ENCODE data around the gene PCBP3. TPM values are rescaled to one million over a fixed set of nuclear protein-coding genes. Genes with fewer than 3 reads are reported as not detected.

Gene PCBP3
- total and polyA plus RNA-seq, 2 donors (not counting 3 experiments of a cell fraction or from before 2014, with no cell fraction given), result 0.06 to 1.1 TPM

DNA sequence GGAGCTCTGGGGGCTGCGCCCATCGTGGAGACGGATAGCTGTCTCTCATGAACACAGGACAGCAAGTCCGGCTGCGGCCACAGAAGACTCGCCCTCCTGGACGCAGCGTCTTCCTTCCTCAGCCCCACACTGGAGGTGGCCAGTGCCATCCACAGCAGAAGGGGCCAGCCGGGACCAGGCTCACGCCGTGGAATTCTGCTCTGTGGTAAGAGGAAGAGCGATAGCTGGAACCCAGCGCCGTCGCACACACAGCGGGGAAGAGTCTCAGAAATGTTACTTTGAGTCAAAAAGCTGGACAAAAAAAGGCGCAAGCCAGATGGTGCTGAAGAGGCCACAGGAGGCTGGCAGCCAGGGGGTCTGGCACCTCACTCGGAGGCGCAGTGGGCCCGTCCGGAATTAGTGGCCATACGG is 224.2 kb downstream of the PCBP3 start:
- H3K4me1 ChIP-seq (ENCODE audit: control insufficient read depth, extremely low read depth, insufficient read depth, low read length), result no peaks in the 10 kb centered on the region

GRCh38 chr21:45868086-45868485 is 224.6 kb downstream of the PCBP3 start:
- POLR2A ChIA-PET, result no interaction called here
- no peak overlapping the region for H3K4me3 ChIP-seq (replicated peaks in 1 of 3; ENCODE audit: insufficient read depth in 1 of 3, low read depth in 1 of 3, low read length in 3 of 3)
- H3K79me2 ChIP-seq (ENCODE audit: control insufficient read depth, insufficient read depth, low read length), result no peaks in the 10 kb centered on the region
- no peak overlapping the region for H3K9ac ChIP-seq (replicated peaks; ENCODE audit: extremely low read depth, insufficient read depth, low read length)
- TF ChIP-seq POLR2AphosphoS5 (IDR thresholded peaks at IDR 0.05; ENCODE audit: insufficient read depth, low read depth, low read length), result no peak
- no peak for TF ChIP-seq POLR2A (IDR thresholded peaks at IDR 0.05; ENCODE audit: low read depth, low read length)
- no peak for TF ChIP-seq GATA2 (IDR thresholded peaks at IDR 0.05; ENCODE audit: insufficient read depth, insufficient read length, low read depth, low read length)
- TF ChIP-seq MYC (IDR thresholded peaks at IDR 0.05; ENCODE audit: low read depth, low read length), result no peak
- no peak for TF ChIP-seq EZH2 (IDR thresholded peaks at IDR 0.05; ENCODE audit: borderline replicate concordance, low read depth, low read length, severe bottlenecking)
- TF ChIP-seq, protein P1, sequence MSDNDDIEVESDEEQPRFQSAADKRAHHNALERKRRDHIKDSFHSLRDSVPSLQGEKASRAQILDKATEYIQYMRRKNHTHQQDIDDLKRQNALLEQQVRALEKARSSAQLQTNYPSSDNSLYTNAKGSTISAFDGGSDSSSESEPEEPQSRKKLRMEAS (IDR thresholded peaks at IDR 0.05; ENCODE audit: insufficient read depth, insufficient read length), result no peak
- TF ChIP-seq, protein P2, sequence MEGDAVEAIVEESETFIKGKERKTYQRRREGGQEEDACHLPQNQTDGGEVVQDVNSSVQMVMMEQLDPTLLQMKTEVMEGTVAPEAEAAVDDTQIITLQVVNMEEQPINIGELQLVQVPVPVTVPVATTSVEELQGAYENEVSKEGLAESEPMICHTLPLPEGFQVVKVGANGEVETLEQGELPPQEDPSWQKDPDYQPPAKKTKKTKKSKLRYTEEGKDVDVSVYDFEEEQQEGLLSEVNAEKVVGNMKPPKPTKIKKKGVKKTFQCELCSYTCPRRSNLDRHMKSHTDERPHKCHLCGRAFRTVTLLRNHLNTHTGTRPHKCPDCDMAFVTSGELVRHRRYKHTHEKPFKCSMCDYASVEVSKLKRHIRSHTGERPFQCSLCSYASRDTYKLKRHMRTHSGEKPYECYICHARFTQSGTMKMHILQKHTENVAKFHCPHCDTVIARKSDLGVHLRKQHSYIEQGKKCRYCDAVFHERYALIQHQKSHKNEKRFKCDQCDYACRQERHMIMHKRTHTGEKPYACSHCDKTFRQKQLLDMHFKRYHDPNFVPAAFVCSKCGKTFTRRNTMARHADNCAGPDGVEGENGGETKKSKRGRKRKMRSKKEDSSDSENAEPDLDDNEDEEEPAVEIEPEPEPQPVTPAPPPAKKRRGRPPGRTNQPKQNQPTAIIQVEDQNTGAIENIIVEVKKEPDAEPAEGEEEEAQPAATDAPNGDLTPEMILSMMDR (IDR thresholded peaks at IDR 0.05; ENCODE audit: extremely low read depth in 1 of 2, insufficient read depth in 1 of 2, low read depth in 1 of 2, low read length in 2 of 2), result no peak
- no peak for TF ChIP-seq JUN (IDR thresholded peaks at IDR 0.05; ENCODE audit: borderline replicate concordance, insufficient read depth, insufficient read length, low read depth)
- TF ChIP-seq FOS (IDR thresholded peaks at IDR 0.05; ENCODE audit: borderline replicate concordance, insufficient read depth, low read length), result no peak
- no peak for FAIRE-seq
- H3K36me3 ChIP-seq (ENCODE audit: control insufficient read depth in 2 of 2, extremely low read depth in 1 of 2, insufficient read depth in 2 of 2, low read length in 2 of 2), result no peaks in the 10 kb centered on the region
- H3K27me3 ChIP-seq (ENCODE audit: control insufficient read depth in 2 of 2, insufficient read depth in 2 of 2, low read length in 2 of 2), result no peaks in the 10 kb centered on the region
- H3K4me1 ChIP-seq (ENCODE audit: control insufficient read depth, extremely low read depth, insufficient read depth, low read length), result no peaks in the 10 kb centered on the region
- dilution Hi-C loops (cut with MboI; ENCODE audit: extremely low pct_ligation_motif_present, low sequenced_read_pairs) (no loop called here), intact Hi-C loops (cut with micrococcal nuclease) (no loop called here)
- no peak overlapping the region for H3K27ac ChIP-seq (ENCODE audit: insufficient read depth, low read depth, low read length)
- H3K9me1 ChIP-seq (replicated peaks; ENCODE audit: control insufficient read depth, extremely low read depth, insufficient read depth, low read length), result no peaks in the 10 kb centered on the region
- BruUV-seq (replicated peaks), result no TSS peak
- H2AFZ ChIP-seq (ENCODE audit: low read depth, low read length), result no peak overlapping the region
- CTCF ChIA-PET, result no interaction called here
- DNase-seq (ENCODE audit: low read depth, low spot score), result no peak
- H3K4me2 ChIP-seq (ENCODE audit: insufficient read depth, low read length), result no peak overlapping the region
- no peaks in the 10 kb centered on the region for H4K20me1 ChIP-seq (replicated peaks; ENCODE audit: control insufficient read depth, extremely low read depth, insufficient read depth, low read length)
- no peaks in the 10 kb centered on the region for H3K9me3 ChIP-seq (replicated peaks; ENCODE audit: control insufficient read depth, insufficient read depth, low read length)

More for the DNA sequence above, 224.2 kb downstream of the PCBP3 start:
- H3K27me3 ChIP-seq (ENCODE audit: control insufficient read depth in 2 of 2, insufficient read depth in 2 of 2, low read length in 2 of 2), result no peaks in the 10 kb centered on the region
- H3K79me2 ChIP-seq (ENCODE audit: control insufficient read depth, insufficient read depth, low read length), result no peaks in the 10 kb centered on the region
- no peak for TF ChIP-seq POLR2A (IDR thresholded peaks at IDR 0.05; ENCODE audit: low read depth, low read length)
- no peak for TF ChIP-seq GATA2 (IDR thresholded peaks at IDR 0.05; ENCODE audit: insufficient read depth, insufficient read length, low read depth, low read length)
- TF ChIP-seq MYC (IDR thresholded peaks at IDR 0.05; ENCODE audit: low read depth, low read length), result no peak
- TF ChIP-seq POLR2AphosphoS5 (IDR thresholded peaks at IDR 0.05; ENCODE audit: insufficient read depth, low read depth, low read length), result no peak
- TF ChIP-seq, protein P1 (IDR thresholded peaks at IDR 0.05; ENCODE audit: insufficient read depth, insufficient read length), result no peak
- TF ChIP-seq JUN (IDR thresholded peaks at IDR 0.05; ENCODE audit: borderline replicate concordance, insufficient read depth, insufficient read length, low read depth), result no peak
- FAIRE-seq, result no peak
- H3K9me3 ChIP-seq (replicated peaks; ENCODE audit: control insufficient read depth, insufficient read depth, low read length), result no peaks in the 10 kb centered on the region
- H3K9me1 ChIP-seq (replicated peaks; ENCODE audit: control insufficient read depth, extremely low read depth, insufficient read depth, low read length), result no peaks in the 10 kb centered on the region
- no peak overlapping the region for H3K9ac ChIP-seq (replicated peaks; ENCODE audit: extremely low read depth, insufficient read depth, low read length)
- BruUV-seq (replicated peaks), result no TSS peak
- H3K27ac ChIP-seq (ENCODE audit: insufficient read depth, low read depth, low read length), result no peak overlapping the region
- H3K36me3 ChIP-seq (ENCODE audit: control insufficient read depth in 2 of 2, extremely low read depth in 1 of 2, insufficient read depth in 2 of 2, low read length in 2 of 2), result no peaks in the 10 kb centered on the region
- CTCF ChIA-PET, result no interaction called here
- H4K20me1 ChIP-seq (replicated peaks; ENCODE audit: control insufficient read depth, extremely low read depth, insufficient read depth, low read length), result no peaks in the 10 kb centered on the region
- no peak overlapping the region for H3K4me3 ChIP-seq (replicated peaks in 1 of 3; ENCODE audit: insufficient read depth in 1 of 3, low read depth in 1 of 3, low read length in 3 of 3)
- dilution Hi-C loops (cut with MboI; ENCODE audit: extremely low pct_ligation_motif_present, low sequenced_read_pairs) (no loop called here), intact Hi-C loops (cut with micrococcal nuclease) (no loop called here)
- no peak overlapping the region for H3K4me2 ChIP-seq (ENCODE audit: insufficient read depth, low read length)
- DNase-seq (ENCODE audit: low read depth, low spot score), result no peak
- POLR2A ChIA-PET, result no interaction called here
- H2AFZ ChIP-seq (ENCODE audit: low read depth, low read length), result no peak overlapping the region

All from endothelial cell of umbilical vein (primary cell).